Fibroblast of gingiva (primary cell): Measurements from ENCODE around the gene CISTR.
"Not testable (repeated sequence)": the region's sequence is repeated elsewhere in the genome, so short reads cannot be mapped to it uniquely, and the experiment has no call there.

Experiments
- DNase-seq: peaks from one replicate; pipeline ENCODE4 v3.0.0-alpha.2; 2011; ENCODE audit warnings: low read depth

The CISTR gene

DNA sequence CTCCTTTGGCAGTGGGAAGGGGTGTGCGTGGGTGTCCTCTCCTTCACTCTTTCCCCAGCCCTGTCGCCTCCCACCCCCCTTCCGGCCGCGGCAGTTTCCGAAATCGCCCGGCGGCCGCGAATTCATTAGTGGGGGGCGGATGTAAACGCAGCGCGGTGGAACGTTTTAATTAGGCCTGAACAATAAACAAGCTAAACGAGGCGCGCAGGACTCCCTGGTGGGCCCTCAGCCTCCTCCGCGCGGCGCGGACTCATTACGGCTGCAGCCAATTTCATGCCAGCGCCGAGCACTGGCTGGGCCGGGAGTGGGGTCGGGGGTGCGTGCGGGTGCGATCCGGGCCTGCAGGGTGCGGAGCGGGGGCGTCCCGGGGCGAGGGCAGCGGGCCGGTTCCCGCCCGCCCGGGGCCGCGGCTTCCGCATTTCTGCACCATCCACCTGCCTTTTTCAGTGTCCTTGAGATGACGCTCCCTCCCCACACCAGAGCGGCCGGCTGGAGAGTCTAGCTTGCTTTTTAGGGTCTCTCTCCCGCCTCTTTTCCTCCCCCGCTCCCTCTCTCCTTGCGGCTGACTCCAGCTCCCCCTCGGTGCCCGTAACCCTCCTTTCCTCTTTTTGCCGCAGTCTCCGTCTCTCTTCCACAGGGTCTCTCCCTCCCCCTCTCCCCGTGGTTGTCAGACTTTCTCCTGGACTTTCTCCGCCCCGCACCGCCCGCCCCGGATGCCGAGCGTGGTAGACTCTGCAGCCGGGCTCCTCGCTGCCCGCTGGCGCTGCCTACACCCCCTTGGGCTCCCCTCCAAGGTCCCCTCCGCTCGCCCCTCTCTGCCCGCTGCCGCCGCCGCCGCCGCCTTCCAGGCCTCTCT, at the start of gene CISTR:
Gene CISTR (minus strand): TSS at position 644 of the 856 bp plus-strand sequence.
- DNase-seq, result no peak

GRCh38 chr12:53798575-53798974, 46.8 kb upstream of the CISTR start:
- no peak for DNase-seq

GRCh38 chr12:53795927-53796326, 44.1 kb upstream of the CISTR start:
- no peak for DNase-seq

GRCh38 chr12:53793221-53793620, 41.4 kb upstream of the CISTR start:
- no peak for DNase-seq

- no peak for DNase-seq
Observed at GRCh38 chr12:53791735-53792326, 40.1 kb upstream of the CISTR start.

DNA sequence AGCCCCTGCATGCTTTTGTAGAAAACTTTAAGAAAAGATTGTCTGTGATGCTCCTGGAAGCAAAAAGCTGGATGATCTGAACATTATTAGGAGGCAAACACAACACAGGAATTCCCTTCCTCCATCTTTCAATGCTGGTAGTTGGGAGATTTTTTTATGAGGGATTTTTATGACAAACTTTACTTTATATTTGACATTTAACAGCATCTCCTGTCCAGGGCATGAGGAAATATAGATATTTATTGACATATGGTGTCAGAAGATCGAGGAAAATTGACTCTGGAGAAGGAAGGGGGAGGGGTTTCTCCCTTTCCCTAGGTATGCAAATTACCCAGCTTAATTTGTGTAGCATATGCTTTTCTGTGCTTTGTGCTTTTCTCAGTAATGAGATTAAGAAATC, 37.8 kb upstream of the CISTR start:
- no peak for DNase-seq

DNA sequence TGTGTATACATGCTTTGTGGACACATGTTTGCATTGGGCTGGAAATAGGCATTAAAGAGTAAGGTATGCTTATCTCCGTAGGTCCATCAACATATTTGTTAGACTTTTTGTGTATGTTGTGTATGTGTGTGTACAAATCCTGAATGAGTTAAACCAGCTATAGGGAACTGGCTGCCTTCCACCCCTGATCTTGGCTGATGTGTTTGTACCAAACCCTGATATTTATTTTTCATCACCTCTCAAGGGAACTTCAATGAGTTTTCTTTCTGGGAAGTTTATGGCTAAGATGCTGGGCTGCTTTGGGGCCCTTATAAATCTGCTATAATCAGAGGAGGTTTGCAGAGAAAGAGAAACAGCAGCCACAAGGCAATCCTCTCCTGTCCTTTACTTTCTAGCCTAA, 37.1 kb upstream of the CISTR start:
- DNase-seq, result no peak

DNA sequence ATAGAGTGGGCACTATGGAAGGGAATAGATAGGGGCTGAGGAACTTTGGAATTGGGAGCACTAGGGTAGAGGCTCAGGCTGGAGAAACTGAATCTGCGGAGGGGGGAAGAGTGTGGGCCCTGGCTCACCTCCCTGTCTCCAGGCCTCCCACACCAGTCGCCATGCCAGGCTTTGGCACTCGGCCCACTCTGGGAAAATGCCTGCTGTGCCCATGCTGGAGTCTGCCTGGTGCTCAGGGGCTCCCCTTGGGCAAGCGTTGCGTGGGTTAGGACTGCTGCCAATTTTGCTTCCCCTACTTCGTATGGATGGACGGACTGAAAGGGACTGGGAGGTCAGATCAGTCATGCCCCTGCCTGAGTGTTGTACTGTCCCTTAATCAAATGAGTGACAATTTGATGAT, 34.6 kb upstream of the CISTR start:
- DNase-seq, result no peak

DNA sequence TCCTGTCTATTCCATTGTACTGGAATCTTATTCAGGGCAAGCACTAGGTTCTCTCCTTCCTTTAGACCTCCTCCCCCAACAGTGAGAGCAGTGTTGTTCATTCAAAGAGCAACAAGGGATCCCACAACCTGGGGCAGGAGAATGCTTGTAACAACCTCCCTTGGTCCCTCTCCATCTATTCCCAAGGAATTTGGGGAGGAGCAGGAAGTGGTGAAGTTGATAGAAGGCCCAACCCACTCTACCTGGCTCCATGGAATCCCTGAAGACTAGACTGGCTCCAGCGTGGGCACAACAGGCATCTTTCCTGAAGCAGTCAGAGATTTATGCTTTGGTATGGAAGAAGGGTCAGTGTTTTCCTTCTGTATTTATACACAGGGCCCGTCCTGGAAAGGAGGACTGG, 33.4 kb upstream of the CISTR start:
- DNase-seq, result no peak

DNA sequence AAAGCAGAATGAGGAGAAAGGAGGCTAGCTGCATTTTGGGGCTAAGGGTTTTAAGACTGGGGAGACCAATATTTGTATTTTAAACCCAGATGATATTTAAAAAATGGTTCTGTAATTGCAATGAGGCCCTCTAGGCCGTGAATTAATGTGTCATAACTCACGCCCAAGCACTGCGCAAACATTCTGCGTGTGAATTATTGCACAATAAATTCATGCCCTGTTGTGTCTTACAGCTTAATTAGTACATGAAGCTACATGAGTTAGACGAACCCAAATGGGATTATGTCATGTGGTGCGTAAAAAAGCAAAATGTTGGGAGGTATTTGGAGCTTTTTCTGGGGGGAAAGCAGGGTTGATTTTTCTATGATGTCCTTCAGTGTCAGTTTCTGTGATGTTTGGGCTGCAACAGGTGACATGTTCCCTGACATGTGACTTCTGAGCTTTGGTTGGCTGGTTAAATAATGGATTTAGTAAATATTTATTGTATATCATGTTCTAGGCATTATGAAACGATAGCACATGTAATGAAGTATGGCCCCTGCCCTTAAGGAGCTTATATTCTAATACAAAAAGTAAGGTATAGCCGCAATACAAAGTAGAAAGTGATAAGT, 30.4 kb upstream of the CISTR start:
- DNase-seq, result no peak

GRCh38 chr12:53781228-53781801, 29.5 kb upstream of the CISTR start:
- no peak for DNase-seq

DNA sequence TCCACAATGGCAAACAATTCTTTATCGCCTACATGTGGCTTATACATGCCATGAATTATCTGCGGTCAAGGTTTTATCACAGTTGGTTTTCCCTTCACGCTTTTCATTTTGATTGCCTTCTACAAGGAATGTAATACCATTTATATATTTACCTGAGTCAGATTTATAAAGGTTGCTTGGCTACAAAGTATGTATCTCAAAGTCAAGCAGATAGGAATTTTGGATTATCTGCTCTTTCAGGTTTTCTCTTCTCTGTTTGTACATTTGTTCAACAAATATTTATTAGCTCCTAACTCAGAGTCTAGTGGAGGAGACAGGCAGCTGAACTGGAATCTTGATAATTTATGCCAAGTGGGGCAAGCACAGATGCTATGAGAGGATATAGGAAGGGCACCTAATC, 28.5 kb upstream of the CISTR start:
- DNase-seq, result no peak

DNA sequence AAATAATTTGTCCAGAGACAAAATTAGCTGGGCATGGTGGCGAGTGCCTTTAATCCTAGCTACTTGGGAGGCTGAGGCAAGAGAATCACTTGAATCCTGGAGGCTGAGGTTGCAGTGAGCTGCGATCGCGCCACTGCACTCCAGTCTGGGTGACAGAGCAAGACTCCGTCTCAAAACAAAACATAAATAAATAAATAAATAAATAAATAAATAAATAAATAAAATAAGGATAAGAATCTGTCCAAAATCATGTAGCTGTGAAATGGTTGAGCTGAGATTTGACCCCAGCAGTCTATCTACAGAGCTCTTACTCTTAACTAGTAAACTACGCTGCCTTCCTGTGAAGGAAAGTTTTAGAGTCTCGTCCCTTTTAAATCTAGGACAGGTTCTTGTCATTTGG, 27.9 kb upstream of the CISTR start:
- DNase-seq, result not testable (repeated sequence)

DNA sequence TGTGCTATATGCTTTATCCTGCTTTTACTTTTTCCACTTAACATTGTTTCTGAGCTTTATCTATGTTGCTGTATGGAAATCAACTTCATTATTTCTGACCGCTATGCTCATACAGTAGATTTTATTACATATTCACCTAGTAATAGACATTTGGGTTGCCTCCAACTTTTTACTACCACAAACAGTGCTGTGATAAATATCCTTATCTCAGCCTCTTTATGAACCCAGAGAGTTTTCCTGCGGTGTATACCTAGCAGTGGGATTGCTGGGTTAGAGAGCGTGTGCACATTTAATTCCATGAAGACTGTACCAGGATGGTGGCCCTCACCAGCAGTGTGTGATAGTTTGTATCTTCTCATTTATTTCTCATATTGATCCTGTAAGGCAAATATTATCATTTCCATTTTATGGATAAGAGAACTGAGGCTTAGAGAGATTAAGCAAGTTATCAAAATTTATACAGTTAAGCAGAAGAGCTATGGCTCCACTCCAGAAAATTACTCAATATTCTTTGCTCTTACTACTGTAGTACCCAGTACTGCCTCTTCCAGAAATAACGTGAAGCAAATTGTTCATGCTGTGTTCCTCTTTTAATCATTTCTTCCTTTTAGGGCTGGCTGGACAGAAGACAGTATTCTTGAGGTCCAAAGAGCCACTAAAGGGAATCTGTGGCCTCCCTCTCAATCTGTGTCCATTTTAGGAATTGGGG, 26.3 kb upstream of the CISTR start:
- peak; percentile 36 for DNase-seq

GRCh38 chr12:53777412-53777811, 25.6 kb upstream of the CISTR start:
- no peak for DNase-seq

- DNase-seq, result no peak
Observed at GRCh38 chr12:53776872-53777271, 25.1 kb upstream of the CISTR start.

DNA sequence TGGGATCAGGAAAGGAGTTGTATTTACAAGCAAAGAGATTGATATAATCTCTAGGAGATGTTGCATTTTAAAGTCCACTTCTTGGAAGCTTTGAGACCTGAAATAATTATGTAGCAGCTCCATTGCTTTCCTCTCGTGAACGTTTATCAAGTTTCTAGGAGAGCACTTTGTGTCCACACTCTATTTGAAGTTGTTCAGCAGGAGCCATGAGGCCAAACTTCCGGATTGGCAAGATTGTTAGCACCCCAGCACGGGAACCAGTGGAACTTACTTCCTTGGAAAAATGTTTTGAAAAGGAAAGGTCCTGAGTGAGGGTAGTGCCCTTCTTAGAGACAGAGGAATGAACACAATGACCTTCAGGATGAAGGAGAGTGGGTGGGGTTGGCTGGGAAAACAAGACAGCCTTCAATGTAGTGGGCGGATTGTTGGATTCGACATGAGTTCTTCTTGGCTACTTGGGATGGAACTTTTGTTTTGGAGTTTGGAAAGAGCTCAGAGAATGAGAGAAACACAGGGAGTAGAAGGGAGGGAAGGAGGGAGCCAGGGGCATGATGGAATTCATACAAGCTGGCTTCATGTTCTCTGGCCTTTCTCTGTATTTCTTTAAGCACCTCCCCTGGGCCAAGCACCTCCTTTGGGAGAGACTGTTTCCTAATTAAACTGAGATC, 23.8 kb upstream of the CISTR start:
- no peak for DNase-seq

DNA sequence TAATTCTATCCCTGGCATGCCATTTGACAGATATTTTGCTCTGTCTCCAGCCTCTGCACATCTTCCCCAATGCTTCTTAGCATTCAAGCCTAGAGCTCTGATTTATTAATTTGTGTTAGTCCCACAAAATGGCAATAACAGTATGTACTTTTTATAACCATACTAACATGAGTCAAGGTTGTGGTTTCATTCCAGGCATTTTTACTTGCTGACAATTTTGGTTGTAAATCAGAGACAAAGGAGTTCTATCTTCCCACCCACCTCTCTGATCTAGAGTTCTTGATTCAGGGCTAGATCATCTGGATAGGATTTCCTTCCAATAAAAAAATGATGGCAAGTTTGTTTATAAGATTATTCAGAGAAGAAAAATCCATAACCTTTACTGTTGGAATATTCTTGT, 18.5 kb upstream of the CISTR start:
- DNase-seq, result peak; percentile 81

GRCh38 chr12:53768976-53769375, 17.2 kb upstream of the CISTR start:
- no peak for DNase-seq

GRCh38 chr12:53766881-53767280, 15.1 kb upstream of the CISTR start:
- no peak for DNase-seq

DNA sequence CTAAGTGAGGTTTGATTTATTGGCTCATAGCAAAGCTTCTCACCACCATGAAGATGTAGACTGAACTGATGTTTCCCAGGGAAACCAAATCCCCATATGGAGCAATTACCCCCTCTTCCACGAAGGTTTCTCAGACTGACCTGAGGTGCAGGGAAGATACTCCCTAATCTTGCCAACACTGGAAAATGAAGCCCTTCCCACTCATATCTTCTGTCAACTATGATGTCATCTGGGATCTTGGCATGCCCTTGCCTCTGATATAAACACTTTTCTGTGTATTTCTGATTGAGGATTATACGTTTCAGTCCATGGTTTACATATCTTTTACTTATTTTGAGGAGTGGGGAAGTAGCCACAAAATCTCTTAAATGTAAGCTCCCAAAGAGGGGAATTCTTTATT, 14.1 kb upstream of the CISTR start:
- no peak for DNase-seq

DNA sequence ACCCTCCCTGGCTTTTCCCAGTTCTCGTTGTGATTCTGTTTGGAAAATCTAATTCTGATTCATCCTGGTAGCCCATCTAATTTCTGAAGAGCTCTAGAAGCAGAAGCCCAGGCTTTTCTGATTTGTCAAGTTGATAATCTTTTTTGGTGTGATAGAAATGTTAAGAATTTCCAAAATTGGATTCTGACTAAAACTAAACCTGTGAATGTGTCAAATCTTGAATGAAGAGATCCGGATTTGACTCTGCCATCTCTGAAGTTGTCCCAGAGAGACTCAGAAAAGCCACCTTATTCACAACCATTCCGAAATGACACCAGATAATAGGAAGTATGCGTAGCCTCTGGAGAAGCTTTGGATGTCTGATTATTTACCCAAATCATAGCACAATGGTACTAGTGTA, 12.8 kb upstream of the CISTR start:
- DNase-seq, result no peak
